ENCODE results near the gene RAB11FIP3.
"Not testable (repeated sequence)": the region's sequence is repeated elsewhere in the genome, so short reads cannot be mapped to it uniquely, and the experiment has no call there.

RAB11FIP3 gene

DNA sequence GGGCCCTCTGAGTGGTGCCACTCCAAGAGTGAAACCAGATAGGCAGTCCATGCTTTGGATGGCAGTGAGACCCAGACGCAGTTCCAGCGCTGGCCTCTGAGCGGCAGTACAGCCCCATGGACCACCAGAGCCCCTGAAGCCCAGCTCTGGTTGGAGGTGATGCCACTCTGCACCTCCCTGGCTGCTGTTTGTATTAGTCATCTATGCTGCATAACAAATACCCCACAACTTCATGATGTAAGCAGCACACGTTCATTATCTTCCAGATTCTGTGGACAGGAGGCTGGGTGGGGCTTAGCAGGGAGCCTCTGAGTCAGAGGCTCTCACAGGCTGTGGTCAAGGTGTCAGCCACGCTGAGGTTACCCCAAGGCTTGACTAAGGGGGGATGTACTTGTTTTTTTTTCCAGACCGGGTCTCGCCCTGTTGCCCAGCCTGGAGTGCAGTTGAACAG is 33.5 kb upstream of the RAB11FIP3 start:
- DNase-seq: peak in 3 of 4 experiments; percentile 43 to 64 (median 45)

DNA sequence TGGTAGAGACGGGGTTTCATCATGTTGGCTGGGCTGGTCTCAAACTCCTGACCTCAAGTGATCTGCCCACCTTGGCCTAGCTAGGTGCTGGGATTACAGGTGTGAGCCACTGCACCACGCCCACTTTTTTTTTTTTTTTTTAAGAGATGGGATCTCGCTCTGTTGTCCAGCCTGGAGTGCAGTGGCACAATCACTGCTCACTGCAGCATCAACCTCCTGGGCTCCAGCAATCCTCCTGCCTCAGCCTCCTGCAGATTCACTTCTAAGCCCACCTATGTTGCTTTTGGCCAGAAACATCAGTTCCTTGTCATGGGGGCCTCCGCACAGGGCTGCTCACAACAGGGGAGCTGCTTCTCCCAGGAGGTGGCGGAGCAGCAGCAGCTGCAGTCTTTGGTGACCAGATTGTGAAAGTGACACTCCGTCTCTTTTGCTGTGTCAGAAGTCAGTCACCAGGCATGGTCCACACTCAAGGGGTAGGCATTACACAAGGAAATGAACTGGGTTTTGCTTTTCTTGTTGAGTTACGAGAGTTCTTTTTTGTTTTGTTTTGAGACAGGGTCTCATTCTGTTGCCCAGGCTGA is 32.9 kb upstream of the RAB11FIP3 start:
- no peak for DNase-seq

DNA sequence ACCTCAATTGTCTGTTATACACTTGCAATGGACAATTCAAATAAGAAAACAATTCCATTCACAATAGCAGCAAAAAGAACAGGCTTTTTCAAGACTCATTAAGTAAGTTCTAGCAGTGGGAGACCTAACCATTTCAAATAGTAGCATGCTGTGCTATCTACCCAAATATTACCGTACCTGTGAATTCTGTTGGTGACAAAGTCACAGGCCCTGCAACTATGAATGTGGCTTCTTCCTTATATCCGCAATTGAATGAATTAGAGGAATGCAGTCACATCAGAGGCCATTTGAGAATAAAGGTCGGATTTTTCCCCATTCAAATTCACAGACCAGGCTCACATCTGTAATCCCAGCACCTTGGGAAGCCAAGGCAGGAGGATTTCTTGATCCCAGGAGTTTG is 29.2 kb upstream of the RAB11FIP3 start:
- no peak for DNase-seq

DNA sequence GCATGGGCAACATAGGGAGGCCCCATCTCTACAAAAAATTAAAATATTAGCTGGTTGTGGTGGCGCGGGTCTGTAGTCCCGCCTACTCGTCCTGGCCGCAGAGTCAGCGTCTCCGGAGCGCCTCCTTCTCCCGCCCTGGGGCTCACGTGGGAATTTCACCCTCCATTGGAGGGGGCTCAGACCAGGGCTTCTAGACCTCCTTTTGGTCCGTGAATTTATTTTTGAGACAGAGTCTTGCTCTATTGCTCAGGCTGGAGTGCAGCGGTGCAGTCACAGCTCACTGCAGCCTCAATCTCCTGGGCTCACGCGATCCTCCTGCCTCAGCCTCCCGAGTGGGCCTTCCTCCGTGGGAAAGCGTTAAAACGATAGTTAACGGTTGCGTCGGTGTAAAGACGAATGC is 28.8 kb upstream of the RAB11FIP3 start:
- no peak for DNase-seq

DNA sequence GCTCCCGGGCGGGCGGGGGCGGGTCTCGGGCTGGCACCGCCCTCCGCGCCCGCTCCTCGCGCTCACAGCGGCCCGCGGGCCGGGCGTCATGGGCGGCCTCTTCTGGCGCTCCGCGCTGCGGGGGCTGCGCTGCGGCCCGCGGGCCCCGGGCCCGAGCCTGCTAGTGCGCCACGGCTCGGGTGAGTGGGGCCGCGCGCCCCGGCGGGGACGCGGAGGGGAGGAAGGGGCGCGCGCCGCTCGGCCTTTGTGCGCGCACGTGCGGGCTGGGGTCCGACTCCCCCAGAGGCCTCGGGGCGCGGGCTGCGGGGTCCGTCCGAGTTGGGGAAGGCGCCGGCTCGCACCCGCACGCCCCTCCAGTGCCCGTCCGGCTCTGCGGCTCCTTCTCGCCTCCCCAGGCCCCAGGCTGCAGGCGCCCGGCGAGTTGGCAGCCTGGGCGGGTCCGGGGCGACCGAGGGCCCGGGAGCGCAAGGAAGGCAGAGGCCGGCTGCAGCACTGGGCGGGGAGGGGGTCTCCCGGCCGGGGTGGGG is 28.3 kb upstream of the RAB11FIP3 start, which contains the start of gene NME4:
NME4 (plus strand) TSS at position 65 of the 527 bp plus-strand sequence; CDS start at position 89, 24 bp downstream.
- DNase-seq: peak in 1 of 4 experiments; percentile 18

DNA sequence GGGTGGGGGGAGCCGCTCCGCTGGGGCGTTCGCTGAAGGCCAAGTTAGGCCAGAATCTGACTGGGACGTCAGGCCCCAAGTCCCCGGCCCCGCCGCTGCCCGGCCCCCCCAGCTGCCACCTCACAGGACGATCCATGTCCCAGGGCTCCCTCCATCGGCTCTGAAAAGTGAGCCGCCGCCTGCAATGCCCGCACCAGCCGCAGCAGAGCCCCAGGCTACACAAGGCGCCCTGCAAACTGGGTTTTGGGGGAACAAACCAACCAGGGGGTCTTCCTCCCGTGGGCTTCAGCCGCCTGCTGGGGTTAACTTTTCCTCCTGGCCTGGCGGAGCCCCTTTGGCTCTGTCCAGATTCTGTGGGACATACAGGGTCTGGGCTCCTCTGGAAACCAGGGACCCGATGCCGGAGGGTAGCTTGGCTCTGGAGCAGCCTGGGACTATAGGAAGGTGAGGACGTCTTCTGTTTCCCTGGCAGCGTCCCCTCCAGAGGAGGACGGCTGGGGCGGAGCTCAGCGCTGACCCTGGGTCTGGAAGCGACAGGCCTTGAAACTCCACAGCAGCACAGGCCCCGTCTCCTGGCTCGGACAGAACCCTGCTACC is 27.6 kb upstream of the RAB11FIP3 start:
- DNase-seq: peak in 1 of 4 experiments; percentile 16

DNA sequence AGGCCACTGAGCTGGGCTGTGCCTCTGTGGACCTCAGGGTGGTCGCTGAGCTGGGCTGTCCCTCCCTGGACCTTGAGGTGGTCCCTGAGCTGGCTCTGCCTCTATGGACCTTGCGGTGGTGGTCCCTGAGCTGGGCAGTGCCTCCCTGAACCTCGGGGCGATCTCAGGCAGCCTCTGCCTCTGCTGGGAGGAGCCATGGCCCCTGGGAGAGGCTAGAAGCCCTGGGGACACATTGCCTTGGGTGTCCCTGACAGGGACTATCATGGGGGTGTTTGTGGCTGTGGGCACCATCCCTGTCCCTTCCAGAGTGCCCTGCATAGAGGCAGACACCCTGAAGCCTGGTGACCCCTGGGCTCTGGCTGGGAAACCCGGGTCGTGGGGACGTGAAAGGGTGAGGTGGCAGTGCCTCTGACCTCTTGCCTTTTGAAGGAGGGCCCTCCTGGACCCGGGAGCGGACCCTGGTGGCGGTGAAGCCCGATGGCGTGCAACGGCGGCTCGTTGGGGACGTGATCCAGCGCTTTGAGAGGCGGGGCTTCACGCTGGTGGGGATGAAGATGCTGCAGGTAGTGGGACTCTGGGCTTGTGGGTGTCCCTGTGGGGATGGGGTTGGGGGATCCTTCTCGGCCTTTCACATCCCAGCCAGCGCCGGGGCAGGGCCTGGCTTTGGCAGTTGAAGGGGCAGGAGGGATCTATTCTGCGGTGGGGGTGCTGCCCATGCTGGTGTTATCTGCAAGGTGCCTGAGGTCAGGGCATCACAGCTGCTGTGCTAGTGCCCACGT is 26.7 kb upstream of the RAB11FIP3 start:
- DNase-seq: no peak

DNA sequence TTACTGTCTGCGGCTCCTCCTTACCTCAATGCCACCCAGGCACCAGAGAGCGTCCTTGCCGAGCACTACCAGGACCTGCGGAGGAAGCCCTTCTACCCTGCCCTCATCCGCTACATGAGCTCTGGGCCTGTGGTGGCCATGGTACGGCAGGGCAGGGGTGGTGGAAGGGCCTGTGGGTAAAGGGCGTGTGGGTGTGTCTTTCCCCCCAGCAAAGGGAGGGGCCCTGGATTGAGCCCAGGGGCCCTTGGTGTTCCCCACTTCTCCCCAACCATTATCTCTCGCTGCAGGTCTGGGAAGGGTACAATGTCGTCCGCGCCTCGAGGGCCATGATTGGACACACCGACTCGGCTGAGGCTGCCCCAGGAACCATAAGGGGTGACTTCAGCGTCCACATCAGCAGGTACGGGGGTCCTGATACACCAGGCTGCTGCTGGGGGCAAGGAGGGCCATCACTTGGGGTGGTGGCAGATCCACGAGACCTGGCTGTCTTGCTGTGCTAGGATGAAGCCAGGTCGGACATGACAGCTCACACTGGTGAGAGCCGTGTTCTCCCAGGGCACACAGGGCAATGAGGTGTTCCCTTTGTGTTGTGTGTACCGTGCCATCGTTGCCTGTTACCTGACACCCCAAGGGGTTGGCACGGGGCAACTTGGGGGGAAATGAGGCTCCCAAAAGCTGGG is 26.0 kb upstream of the RAB11FIP3 start:
- no peak for DNase-seq

DNA sequence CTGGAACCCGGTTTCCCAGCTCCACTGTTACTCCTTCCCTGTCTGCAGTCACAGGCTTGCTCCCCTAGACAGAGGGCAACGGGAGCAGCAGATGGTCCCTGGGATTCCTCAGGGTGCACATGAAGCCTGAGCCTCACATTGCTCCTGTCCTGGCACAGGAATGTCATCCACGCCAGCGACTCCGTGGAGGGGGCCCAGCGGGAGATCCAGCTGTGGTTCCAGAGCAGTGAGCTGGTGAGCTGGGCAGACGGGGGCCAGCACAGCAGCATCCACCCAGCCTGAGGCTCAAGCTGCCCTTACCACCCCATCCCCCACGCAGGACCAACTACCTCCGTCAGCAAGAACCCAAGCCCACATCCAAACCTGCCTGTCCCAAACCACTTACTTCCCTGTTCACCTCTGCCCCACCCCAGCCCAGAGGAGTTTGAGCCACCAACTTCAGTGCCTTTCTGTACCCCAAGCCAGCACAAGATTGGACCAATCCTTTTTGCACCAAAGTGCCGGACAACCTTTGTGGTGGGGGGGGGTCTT is 25.3 kb upstream of the RAB11FIP3 start:
- no peak for DNase-seq

DNA sequence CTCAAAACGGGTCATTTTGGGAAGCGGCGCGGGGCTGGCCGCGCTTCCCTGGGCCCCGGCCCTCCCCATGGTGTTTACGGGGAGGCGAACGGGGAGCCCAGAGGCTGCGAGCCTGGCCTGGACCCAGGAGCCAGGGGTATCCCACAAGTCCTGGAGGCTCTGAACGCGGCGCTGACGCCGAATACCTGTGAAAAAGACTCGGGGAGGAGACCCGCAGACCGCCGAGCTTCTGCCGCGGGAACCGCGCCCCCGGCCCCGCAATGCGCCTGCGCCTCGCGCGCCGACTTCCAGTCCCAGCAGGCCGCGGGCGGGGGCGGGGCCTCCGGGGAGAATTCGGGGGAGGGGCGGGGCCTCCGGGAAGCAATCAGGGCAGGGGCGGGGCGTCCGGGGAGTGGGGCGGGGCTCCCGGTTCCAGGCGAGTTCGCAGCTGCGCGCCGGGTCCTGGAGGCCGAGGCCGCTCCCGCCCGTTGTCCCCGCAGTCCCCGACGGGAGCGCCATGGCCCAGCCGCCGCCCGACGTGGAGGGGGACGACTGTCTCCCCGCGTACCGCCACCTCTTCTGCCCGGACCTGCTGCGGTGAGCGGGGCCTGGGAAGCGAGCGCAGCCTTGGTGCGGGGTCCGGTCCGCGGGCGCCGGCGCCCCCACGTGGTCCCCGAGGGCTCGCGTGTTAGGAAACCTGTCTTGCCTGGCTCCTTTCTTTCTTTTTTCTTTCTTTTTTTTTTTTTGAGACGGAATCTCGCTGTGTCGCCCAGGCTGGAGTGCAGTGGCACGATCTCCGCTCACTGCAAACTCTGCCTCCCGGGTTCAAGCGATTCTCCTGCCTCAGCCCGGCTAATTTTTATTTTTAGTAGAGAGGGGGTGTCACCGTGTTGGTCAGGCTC is 23.7 kb upstream of the RAB11FIP3 start, which contains the start of gene DECR2:
DECR2 (plus strand) TSS at position 418 of the 881 bp plus-strand sequence; CDS start at position 497, 79 bp downstream.
- DNase-seq: peak; percentile 98 to 100 (median 98)

DNA sequence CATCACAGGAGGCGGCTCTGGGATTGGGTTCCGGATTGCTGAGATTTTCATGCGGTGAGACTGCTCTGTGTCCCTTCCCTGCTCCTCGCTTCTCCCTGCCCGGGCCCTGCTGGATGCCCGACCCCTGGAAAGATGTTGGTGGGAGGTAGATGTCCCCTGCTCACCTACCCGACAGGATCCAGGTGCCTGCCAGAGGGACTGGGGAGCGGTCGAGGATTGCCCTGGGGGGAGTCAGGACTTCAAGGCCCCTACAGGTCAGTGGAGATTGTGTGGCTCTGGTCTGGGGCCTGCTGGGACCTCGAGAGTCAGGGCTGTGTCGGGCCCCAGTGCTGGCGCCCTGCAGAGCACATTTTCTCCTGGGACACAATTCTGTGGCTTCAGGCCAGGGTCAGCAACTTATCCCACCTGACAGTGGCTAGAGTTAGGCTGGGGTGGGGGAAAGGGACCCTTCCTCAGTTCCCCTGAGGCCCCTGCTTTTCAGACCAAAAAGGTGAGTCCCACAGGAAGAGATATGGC is 20.4 kb upstream of the RAB11FIP3 start:
- DNase-seq: no peak

DNA sequence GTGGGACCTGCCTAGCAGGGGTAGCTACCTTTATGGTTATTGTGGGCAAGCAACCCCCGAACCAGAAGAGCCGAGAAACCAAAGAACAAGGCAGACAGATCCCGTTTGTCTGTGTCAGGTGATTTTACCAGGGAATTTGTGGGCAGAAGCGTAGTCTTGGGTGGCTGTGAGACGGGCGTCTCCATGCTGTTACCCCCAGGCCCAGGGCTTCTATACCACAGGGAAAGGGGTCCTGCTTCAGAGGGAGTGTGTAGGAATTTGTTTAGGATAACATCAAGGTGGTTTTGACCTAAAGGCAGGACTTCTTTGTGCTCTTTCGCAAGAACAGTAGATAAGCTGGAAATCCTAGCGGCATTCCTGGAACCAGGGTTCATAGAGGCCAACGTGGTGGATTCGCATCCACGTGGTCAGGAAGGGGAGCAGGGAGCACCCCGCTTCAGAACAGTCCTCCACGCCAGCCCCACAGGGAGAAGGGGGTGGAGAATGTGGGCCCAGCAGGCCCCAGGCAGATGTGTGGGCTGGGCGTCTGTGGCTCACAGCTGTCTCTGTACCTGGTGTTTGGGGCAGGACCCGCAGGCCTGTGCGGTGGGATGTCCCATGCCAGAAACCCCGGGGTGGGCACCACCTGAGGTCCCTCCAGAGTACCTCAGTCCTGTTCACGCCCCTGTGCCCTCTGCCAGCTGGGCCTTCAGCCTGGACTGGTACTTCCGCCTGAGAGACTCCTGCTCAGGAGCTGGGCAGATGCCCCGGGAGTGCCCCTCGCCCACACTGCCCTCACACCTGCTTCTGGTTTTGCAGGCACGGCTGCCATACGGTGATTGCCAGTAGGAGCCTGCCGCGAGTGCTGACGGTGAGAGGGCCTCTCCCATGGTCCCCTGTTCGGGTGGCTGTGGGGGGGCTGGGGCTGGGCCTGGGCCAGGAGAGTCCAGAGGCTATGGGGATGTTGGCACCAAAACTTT is 19.6 kb upstream of the RAB11FIP3 start:
- no peak for DNase-seq

DNA sequence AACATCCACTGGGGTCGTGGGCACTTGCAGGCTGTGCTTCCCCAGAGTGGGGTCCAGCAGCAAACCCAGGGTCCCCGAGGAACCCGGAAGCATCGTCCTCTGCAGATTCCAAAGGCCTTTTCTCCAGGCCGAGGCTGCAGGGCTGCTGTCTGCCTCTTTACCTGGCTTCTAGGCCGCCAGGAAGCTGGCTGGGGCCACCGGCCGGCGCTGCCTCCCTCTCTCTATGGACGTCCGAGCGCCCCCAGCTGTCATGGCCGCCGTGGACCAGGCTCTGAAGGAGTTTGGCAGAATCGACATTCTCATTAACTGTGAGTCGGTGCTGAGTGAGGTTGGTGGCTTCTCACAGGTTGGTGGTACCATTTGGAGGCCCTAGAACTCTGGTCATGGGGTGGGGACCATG is 18.2 kb upstream of the RAB11FIP3 start:
- no peak for DNase-seq

DNA sequence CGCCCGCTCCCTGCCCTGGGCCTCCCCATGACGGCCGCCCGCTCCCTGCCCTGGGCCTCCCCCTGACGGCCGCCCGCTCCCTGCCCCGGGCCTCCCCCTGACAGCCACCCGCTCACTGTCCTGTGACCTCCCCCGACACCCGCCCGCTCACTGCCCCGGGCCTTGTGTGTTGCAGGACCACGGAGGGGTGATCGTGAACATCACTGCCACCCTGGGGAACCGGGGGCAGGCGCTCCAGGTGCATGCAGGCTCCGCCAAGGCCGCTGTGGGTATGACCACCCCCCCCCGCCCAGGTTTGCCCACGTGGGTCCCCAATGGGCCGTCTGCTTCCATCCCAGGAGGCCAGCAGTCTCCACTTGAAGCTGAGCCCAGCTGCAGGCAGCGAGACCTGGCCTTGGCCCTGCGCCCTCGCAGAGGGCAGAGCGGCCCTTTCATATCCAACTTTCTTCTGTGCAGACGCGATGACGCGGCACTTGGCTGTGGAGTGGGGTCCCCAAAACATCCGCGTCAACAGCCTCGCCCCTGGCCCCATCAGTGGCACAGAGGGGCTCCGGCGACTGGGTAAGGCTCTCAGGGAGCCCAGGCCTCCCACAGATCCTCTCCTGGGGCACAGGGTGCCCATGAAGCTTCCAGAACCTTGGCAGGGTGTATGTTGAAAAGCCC is 14.8 kb upstream of the RAB11FIP3 start:
- no peak for DNase-seq

DNA sequence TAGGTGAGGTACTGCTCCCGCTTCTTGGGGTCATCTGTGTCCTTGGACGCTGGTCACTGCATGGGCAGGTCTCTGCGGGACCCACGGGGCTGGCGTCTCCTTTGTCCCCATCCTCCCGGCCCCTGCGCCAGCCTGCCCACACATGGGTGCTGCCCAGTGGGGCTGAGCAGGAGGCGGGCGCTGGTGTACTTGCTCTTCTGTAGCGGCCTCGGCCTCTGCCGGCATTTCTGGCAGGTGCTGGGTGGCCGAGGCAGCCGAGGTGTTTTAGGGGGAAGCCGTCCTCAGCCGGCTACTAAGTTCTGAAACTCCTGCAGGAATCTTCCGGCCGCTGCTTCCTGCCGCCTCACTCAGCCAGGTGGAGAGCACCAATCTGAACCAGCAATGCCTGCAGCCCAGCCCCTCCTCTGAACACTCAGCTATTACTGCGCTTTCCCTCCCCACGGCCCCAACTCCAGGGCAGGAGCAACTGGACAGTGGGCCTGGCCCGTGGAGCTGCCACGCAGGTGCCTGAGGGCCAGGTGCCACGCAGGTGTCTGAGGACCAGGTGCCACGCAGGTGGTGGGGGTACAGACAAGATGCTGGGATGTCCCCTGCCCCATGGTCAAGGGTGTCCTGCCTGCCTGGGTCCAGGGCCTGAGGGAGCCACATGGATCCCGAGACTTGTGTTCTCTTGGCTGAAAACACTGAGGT is 13.7 kb upstream of the RAB11FIP3 start:
- DNase-seq: no peak

DNA sequence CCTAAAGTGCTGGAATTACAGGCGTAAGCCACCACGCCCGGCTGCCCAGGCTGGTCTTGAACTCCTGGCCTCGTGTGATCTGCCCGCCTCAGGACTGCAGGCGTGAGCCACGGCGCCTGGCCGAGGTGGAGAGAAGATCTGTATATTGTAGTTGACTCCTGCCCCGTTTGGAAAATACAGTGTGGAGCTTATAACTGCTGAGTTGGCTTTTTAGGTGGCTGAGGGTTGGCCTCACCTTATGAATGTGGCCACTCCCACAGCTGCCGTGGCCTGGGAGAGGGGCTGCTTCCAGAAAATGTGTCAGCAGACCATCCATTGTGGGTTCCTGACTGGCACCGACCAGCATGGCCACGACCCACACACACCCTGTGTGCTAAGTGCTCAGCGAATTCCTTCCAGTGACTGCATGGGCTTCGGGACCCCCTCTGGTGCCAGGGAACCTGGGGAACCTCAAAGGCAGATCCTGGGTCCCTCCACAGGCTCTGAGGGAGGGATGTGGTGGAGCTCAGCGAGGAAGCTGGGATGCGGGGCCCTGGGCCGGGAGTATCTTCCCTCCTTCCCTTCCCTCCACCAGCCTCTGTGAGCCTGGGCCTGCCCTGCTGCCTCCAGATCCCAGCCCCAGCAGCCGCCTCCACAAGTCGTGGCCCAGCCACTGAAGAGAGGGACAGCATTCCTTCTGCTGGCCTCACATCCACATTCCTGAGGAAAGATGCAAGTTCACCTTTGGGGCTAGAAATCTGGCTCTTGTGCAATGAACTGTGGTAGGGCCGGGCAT is 10.9 kb upstream of the RAB11FIP3 start:
- DNase-seq: no peak

DNA sequence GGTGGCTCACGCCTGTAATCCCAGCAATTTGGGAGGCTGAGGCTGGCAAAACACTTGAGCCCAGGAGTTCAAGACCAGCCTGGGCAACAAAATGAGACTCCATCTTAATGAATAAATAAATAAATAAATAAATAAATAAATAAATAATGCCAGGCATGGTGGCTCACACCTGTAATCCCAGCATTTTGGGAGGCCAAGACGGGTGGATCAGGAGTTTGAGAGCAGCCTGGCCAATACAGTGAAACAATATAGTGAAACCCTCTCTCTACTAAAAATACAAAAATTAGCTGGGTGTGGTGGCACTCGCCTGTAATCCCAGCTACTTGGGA is 10.3 kb upstream of the RAB11FIP3 start:
- not testable (repeated sequence) for DNase-seq

DNA sequence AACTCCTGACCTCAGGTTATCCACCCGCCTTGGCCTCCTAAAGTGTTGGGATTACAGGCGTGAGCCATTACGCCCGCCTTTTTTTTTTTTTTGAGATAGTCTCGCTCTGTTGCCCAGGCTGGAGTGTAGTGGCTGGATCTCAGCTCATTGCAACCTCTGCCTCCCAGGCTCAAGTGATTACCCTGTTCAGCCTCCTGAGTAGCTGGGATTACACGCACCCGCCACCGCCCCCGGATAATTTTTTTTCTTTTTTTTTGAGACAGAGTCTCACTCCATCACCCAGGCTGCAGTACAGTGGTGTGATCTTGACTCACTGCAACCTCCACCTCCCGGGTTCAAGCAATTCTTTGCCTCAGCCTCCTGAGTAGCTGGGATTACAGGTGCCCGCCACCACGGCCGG is 3.3 kb upstream of the RAB11FIP3 start:
- not testable (repeated sequence) for DNase-seq
